HL-60 (cell line): ENCODE data around the gene ADGRB3.

Experiments
- DNase-seq, 2 experiments: peaks; one replicate each; pipeline ENCODE4 v3.0.0-alpha.2; 2010 to 2020; ENCODE audit warnings: low read depth in 1 of 2, low spot score in 1 of 2
- H3K27ac ChIP-seq: fragments of 250-450 bp; sonication (Bioruptor Pico); replicated peaks from 2 replicates; pipeline ENCODE4 v1.5.1; 2020; ENCODE audit warnings: mild to moderate bottlenecking, moderate library complexity
- H3K27me3 ChIP-seq: fragments of 250-450 bp; sonication (Bioruptor Pico); 2 replicates; pipeline ENCODE4 v1.5.1; 2021; ENCODE audit warnings: mild to moderate bottlenecking, moderate library complexity; ENCODE audit not compliant: insufficient read depth, poor library complexity, severe bottlenecking
- H3K4me3 ChIP-seq: replicated peaks from 2 replicates; pipeline ENCODE4 v1.5.1; 2011; ENCODE audit warnings: mild to moderate bottlenecking, control low read depth, low read length; ENCODE audit not compliant: insufficient read depth
- CTCF ChIP-seq: IDR thresholded peaks from one replicate; pipeline ENCODE4 v1.5.1; 2011; ENCODE audit warnings: low read length, control low read depth, inconsistent platforms; ENCODE audit not compliant: insufficient read depth
- GABPA ChIP-seq: IDR thresholded peaks from 2 replicates; pipeline ENCODE4 v1.6.1; 2012; ENCODE audit warnings: low read depth
- POLR2AphosphoS5 ChIP-seq: IDR thresholded peaks from 2 replicates; pipeline ENCODE4 v1.6.1; 2012; ENCODE audit warnings: low read depth
- REST ChIP-seq: IDR thresholded peaks from 2 replicates; pipeline ENCODE4 v1.6.1; 2012; ENCODE audit warnings: low read depth; ENCODE audit not compliant: insufficient replicate concordance
- SPI1 ChIP-seq: IDR thresholded peaks from 2 replicates; pipeline ENCODE4 v1.6.1; 2012; ENCODE audit warnings: low read depth, mild to moderate bottlenecking, borderline replicate concordance

Gene ADGRB3

GRCh38 chr6:68636666-68637065 is 1.6 kb downstream of the ADGRB3 start:
- Histone ChIP-seq H3K4me3 (no peak overlapping the region), H3K27ac (no peak overlapping the region), H3K27me3 (peaks cover 35% of the 10 kb centered on the region)
- TF ChIP-seq SPI1 = no peak
- TF ChIP-seq CTCF = no peak
- TF ChIP-seq GABPA = no peak
- no peak for TF ChIP-seq REST
- TF ChIP-seq POLR2AphosphoS5 = no peak
- DNase-seq = no peak

GRCh38 chr6:68637071-68637470 is 2.0 kb downstream of the ADGRB3 start:
- no peak for DNase-seq
- Histone ChIP-seq H3K4me3 (no peak overlapping the region), H3K27ac (no peak overlapping the region), H3K27me3 (peaks cover 35% of the 10 kb centered on the region)
- TF ChIP-seq SPI1 (no peak), POLR2AphosphoS5 (no peak), REST (no peak), GABPA (no peak), CTCF (no peak)

GRCh38 chr6:68637782-68638181 is 2.7 kb downstream of the ADGRB3 start:
- Histone ChIP-seq H3K27ac (no peak overlapping the region), H3K4me3 (no peak overlapping the region), H3K27me3 (peaks cover 35% of the 10 kb centered on the region)
- TF ChIP-seq CTCF (no peak), POLR2AphosphoS5 (no peak), GABPA (no peak)
- no peak for DNase-seq

- DNase-seq = no peak
- Histone ChIP-seq H3K4me3 (no peak overlapping the region), H3K27ac (no peak overlapping the region), H3K27me3 (peaks cover 30% of the 10 kb centered on the region)
- TF ChIP-seq CTCF = peak; percentile 36
- no peak for TF ChIP-seq GABPA
Observed at GRCh38 chr6:68638230-68638900, 3.3 kb downstream of the ADGRB3 start.
